Activated CD4-positive, alpha-beta memory T cell treated with anti-CD3 and anti-CD28 coated beads for 36 hours (primary cell): Measurements from ENCODE around the gene MOB1A. TPM values are rescaled to one million over a fixed set of nuclear protein-coding genes. Genes with fewer than 3 reads are reported as not detected.
"Not testable (repeated sequence)": the region's sequence is repeated elsewhere in the genome, so short reads cannot be mapped to it uniquely, and the experiment has no call there.

Experiments used
- CTCF ChIA-PET: fragments of 350-600 bp; sonication (Branson Sonifier 250); formaldehyde crosslinking; loops from one replicate; lab custom pipeline; 2021; ENCODE audit warnings: antibody characterized with exemption, inconsistent platforms; lab: Charles Lee
- POLR2A ChIA-PET: fragments of 350-600 bp; sonication (Branson Sonifier 250); formaldehyde crosslinking; loops from one replicate; lab custom pipeline; 2021; ENCODE audit warnings: antibody characterized with exemption; lab: Charles Lee
- DNase-seq: peaks from one replicate; pipeline ENCODE4 v3.0.0-alpha.2; 2020
- H3K27ac Mint-ChIP-seq: one replicate; pipeline ENCODE4 v1.8.0; 2021; ENCODE audit warnings: mixed read lengths
- H3K27me3 Mint-ChIP-seq: one replicate; pipeline ENCODE4 v1.8.0; 2021; ENCODE audit warnings: mixed read lengths
- H3K36me3 Mint-ChIP-seq: one replicate; pipeline ENCODE4 v1.8.0; 2021; ENCODE audit warnings: mixed read lengths
- H3K4me1 Mint-ChIP-seq: one replicate; pipeline ENCODE4 v1.8.0; 2021; ENCODE audit warnings: low read depth, mixed read lengths
- H3K4me3 Mint-ChIP-seq: one replicate; pipeline ENCODE4 v1.8.0; 2021; ENCODE audit warnings: mild to moderate bottlenecking, mixed read lengths
- H3K9me3 Mint-ChIP-seq: one replicate; pipeline ENCODE4 v1.8.0; 2021; ENCODE audit warnings: mixed read lengths
- intact Hi-C: fragments of 100-400 bp; cut with micrococcal nuclease; formaldehyde crosslinking; loops from one replicate; pipeline ENCODE4 v1.15.1; 2023
- total RNA-seq, 2 experiments: library from RNA; stranded (reverse); gene quantifications; one replicate each; pipeline ENCODE4 v1.2.3, GENCODE V29; 2021

MOB1A gene
- total RNA-seq, 2 experiments from 2014 or later = 159 to 170 TPM

- ChIA-PET POLR2A (interaction anchor here (0.5 to 6.4 kb wide), 22 partner anchors 9 to 964 kb away, joined by 3 to 124 read pairs (median 3); partner anchors contain the start of genes BOLA3, CCT7, MOB1A and STAMBP), CTCF (interaction anchor here (0.5 to 5.1 kb wide), 8 partner anchors 9 to 388 kb away, joined by 3 to 42 read pairs (median 3); partner anchors contain the start of genes BOLA3 and MOB1A)
- no peaks in the 10 kb centered on the region for H3K9me3 Mint-ChIP-seq
- DNase-seq = peak; percentile 95
- H3K36me3 Mint-ChIP-seq = peaks cover 44% of the 10 kb centered on the region
- intact Hi-C loops = loop anchor here (1.0 to 2.0 kb wide), 9 partner anchors 8 to 370 kb away; partner anchors contain the start of genes BOLA3, DGUOK, MOB1A and STAMBP
- H3K27ac Mint-ChIP-seq = peak within 1 kb of the TSS; percentile 100
- peaks cover 2% of the 10 kb centered on the region for H3K27me3 Mint-ChIP-seq
- peak within 1 kb of the TSS; percentile 99 for H3K4me3 Mint-ChIP-seq
- H3K4me1 Mint-ChIP-seq = peaks cover 39% of the 10 kb centered on the region
Observed at GRCh38 chr2:74198461-74199274, 20.0 kb upstream of the MOB1A start, which contains the start of gene MTHFD2. TSS of gene MTHFD2 (plus strand) at chr2:74198615. CDS start at chr2:74198642, 27 bp downstream.

DNA sequence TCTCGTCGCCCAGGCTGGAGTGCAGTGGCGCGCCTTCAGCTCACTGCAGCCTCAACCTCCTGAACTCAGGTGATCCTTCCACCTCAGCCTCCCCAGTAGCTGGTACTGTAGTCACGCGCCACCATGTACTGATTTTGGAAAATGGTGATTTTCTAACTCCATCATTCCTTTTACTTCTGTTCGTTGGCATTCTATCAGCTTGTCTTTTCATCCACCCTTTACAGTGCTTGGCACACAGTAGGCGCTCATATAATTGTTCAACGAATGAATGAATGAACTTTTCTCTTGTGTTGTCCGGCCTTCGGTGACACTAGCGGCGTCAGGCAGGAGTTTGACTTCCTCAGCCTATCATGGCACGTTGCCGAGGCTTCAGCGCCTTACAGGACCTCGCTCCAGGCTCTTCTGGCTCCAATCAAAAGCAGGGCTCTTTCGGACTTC is 19.4 kb upstream of the MOB1A start:
- Mint-ChIP-seq H3K4me1 (peaks cover 33% of the 10 kb centered on the region), H3K4me3 (peak overlapping the region; percentile 99), H3K27ac (peak overlapping the region; percentile 100), H3K9me3 (no peaks in the 10 kb centered on the region), H3K36me3 (peaks cover 39% of the 10 kb centered on the region), H3K27me3 (peaks cover 2% of the 10 kb centered on the region)
- ChIA-PET CTCF (interaction anchor here (0.7 to 5.1 kb wide), 7 partner anchors 10 to 197 kb away, joined by 3 to 42 read pairs (median 3); partner anchors contain the start of genes BOLA3 and MOB1A), POLR2A (interaction anchor here (0.5 to 6.4 kb wide), 14 partner anchors 8 to 964 kb away, joined by 3 to 124 read pairs (median 3); partner anchors contain the start of genes BOLA3, CCT7, MOB1A and STAMBP)
- intact Hi-C loops = loop anchor here (1.0 to 2.0 kb wide), 9 partner anchors 8 to 370 kb away; partner anchors contain the start of genes BOLA3, DGUOK, MOB1A and STAMBP
- no peak for DNase-seq

DNA sequence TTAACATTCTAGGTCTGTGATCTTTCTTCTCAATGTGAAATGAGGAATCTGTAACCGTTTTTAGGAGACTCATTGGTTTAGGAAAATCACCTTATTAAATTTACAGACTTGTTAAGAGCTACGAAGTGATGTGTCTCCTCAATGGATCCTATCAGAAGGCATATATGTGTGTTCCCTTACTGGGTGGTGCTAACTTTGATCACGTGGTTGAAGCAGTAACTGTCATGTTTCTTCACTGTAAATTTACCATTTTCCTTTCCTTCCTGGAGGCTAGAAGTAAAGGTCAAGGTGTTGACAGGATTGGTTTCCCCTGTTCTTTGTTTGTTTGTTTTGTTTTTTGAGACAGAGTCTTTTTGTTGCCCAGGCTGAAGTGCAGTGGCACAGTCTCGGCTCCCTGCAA is 18.4 kb upstream of the MOB1A start:
- POLR2A ChIA-PET = interaction anchor here (6.4 kb wide), 1 partner anchor 17 kb away, joined by 124 read pairs; the partner anchor contains the start of gene MOB1A
- Mint-ChIP-seq H3K27me3 (peaks cover 2% of the 10 kb centered on the region), H3K9me3 (no peaks in the 10 kb centered on the region), H3K4me1 (peaks cover 25% of the 10 kb centered on the region), H3K4me3 (no peak overlapping the region), H3K27ac (no peak overlapping the region), H3K36me3 (peaks cover 32% of the 10 kb centered on the region)
- intact Hi-C loops = no loop called here
- DNase-seq = no peak
- CTCF ChIA-PET = interaction anchor here (1.3 to 5.1 kb wide), 2 partner anchors 18 to 25 kb away, joined by 3 to 42 read pairs; partner anchors contain the start of gene MOB1A

DNA sequence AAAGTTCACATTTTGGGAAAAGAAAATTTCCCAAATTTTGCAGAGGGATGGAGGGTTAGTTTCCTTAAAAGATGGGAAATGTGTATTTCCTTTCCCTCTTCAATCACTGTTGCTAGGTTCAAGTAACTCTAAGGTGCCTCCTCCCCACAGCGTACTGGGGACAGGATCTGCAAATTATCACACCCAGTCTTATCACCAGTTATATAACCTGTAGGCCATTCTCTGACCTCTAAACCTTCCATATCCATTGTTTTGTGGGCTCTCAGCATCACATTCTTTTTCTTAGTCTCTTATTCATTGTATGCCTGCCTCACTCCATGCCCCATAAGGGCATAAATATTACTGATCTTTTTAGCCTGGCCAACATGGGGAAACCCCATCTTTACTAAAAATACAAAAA is 16.1 kb upstream of the MOB1A start:
- H3K4me1 Mint-ChIP-seq = peaks cover 12% of the 10 kb centered on the region
- no peak overlapping the region for H3K4me3 Mint-ChIP-seq
- no peak for DNase-seq
- intact Hi-C loops = no loop called here
- POLR2A ChIA-PET = no interaction called here
- H3K27me3 Mint-ChIP-seq = peaks cover 4% of the 10 kb centered on the region
- H3K9me3 Mint-ChIP-seq = no peaks in the 10 kb centered on the region
- peaks cover 12% of the 10 kb centered on the region for H3K36me3 Mint-ChIP-seq
- CTCF ChIA-PET = no interaction called here
- H3K27ac Mint-ChIP-seq = no peak overlapping the region

- no peak for DNase-seq
- intact Hi-C loops = no loop called here
- Mint-ChIP-seq H3K27ac (no peak overlapping the region), H3K4me3 (no peak overlapping the region), H3K27me3 (peaks cover 2% of the 10 kb centered on the region), H3K9me3 (no peaks in the 10 kb centered on the region), H3K4me1 (no peaks in the 10 kb centered on the region), H3K36me3 (no peaks in the 10 kb centered on the region)
- POLR2A ChIA-PET = interaction anchor here (0.5 to 2.6 kb wide), 3 partner anchors 13 to 38 kb away, joined by 3 to 13 read pairs (median 4); partner anchors contain the start of gene MOB1A
- CTCF ChIA-PET = interaction anchor here (1.0 to 1.7 kb wide), 4 partner anchors 13 to 367 kb away, joined by 3 to 12 read pairs (median 3); partner anchors contain the start of genes BOLA3 and MOB1A
Observed at GRCh38 chr2:74191596-74192380, 13.1 kb upstream of the MOB1A start.

- intact Hi-C loops = no loop called here
- H3K4me1 Mint-ChIP-seq = peaks cover 8% of the 10 kb centered on the region
- peaks cover 2% of the 10 kb centered on the region for H3K27me3 Mint-ChIP-seq
- ChIA-PET POLR2A (interaction anchor here (1.1 kb wide), 1 partner anchor 10 kb away, joined by 4 read pairs; the partner anchor contains the start of gene MTHFD2), CTCF (interaction anchor here (1.4 kb wide), 1 partner anchor 10 kb away, joined by 5 read pairs; the partner anchor contains the start of gene MOB1A)
- no peaks in the 10 kb centered on the region for H3K36me3 Mint-ChIP-seq
- H3K9me3 Mint-ChIP-seq = no peaks in the 10 kb centered on the region
- no peak overlapping the region for H3K4me3 Mint-ChIP-seq
- no peak for DNase-seq
- no peak overlapping the region for H3K27ac Mint-ChIP-seq
Observed at GRCh38 chr2:74188696-74189095, 10.0 kb upstream of the MOB1A start.

GRCh38 chr2:74188018-74188601 is 9.4 kb upstream of the MOB1A start:
- Mint-ChIP-seq H3K27me3 (peaks cover 2% of the 10 kb centered on the region), H3K4me3 (no peak overlapping the region), H3K4me1 (peaks cover 8% of the 10 kb centered on the region), H3K36me3 (no peaks in the 10 kb centered on the region), H3K9me3 (no peaks in the 10 kb centered on the region), H3K27ac (no peak overlapping the region)
- ChIA-PET CTCF (interaction anchor here (1.4 kb wide), 1 partner anchor 9 kb away, joined by 5 read pairs; the partner anchor contains the start of gene MOB1A), POLR2A (interaction anchor here (1.1 kb wide), 1 partner anchor 11 kb away, joined by 4 read pairs; the partner anchor contains the start of gene MTHFD2)
- intact Hi-C loops = no loop called here
- DNase-seq = no peak

GRCh38 chr2:74186706-74187105 is 8.0 kb upstream of the MOB1A start:
- Mint-ChIP-seq H3K27ac (peak overlapping the region; percentile 78), H3K4me1 (peaks cover 12% of the 10 kb centered on the region)
- H3K36me3 Mint-ChIP-seq, CTCF ChIA-PET, H3K27me3 Mint-ChIP-seq, H3K9me3 Mint-ChIP-seq, H3K4me3 Mint-ChIP-seq, POLR2A ChIA-PET, DNase-seq: not testable (repeated sequence)
- intact Hi-C loops = loop anchor here (1.0 kb wide), 1 partner anchor 12 kb away; the partner anchor contains the start of gene MTHFD2

GRCh38 chr2:74186038-74186437 is 7.4 kb upstream of the MOB1A start:
- Mint-ChIP-seq H3K4me1 (peaks cover 16% of the 10 kb centered on the region), H3K36me3 (no peaks in the 10 kb centered on the region), H3K27ac (peak overlapping the region; percentile 78), H3K4me3 (no peak overlapping the region), H3K27me3 (peaks cover under 1% of the 10 kb centered on the region), H3K9me3 (no peaks in the 10 kb centered on the region)
- CTCF ChIA-PET = no interaction called here
- intact Hi-C loops = loop anchor here (1.0 kb wide), 1 partner anchor 12 kb away; the partner anchor contains the start of gene MTHFD2
- peak; percentile 77 for DNase-seq
- POLR2A ChIA-PET = no interaction called here

GRCh38 chr2:74183878-74184277 is 5.2 kb upstream of the MOB1A start:
- ChIA-PET CTCF (no interaction called here), POLR2A (interaction anchor here (1.7 kb wide), 1 partner anchor 15 kb away, joined by 7 read pairs; the partner anchor contains the start of gene MTHFD2)
- Mint-ChIP-seq H3K9me3 (no peaks in the 10 kb centered on the region), H3K27me3 (no peaks in the 10 kb centered on the region), H3K36me3 (no peaks in the 10 kb centered on the region), H3K27ac (no peak overlapping the region), H3K4me1 (peaks cover 22% of the 10 kb centered on the region), H3K4me3 (no peak overlapping the region)
- intact Hi-C loops = no loop called here
- no peak for DNase-seq
